Measurements from ENCODE around the gene TRIP10.

- no peak for TF ChIP-seq POLR2A (IDR thresholded peaks at IDR 0.05)
- TF ChIP-seq, protein P1, sequence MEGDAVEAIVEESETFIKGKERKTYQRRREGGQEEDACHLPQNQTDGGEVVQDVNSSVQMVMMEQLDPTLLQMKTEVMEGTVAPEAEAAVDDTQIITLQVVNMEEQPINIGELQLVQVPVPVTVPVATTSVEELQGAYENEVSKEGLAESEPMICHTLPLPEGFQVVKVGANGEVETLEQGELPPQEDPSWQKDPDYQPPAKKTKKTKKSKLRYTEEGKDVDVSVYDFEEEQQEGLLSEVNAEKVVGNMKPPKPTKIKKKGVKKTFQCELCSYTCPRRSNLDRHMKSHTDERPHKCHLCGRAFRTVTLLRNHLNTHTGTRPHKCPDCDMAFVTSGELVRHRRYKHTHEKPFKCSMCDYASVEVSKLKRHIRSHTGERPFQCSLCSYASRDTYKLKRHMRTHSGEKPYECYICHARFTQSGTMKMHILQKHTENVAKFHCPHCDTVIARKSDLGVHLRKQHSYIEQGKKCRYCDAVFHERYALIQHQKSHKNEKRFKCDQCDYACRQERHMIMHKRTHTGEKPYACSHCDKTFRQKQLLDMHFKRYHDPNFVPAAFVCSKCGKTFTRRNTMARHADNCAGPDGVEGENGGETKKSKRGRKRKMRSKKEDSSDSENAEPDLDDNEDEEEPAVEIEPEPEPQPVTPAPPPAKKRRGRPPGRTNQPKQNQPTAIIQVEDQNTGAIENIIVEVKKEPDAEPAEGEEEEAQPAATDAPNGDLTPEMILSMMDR (IDR thresholded peaks at IDR 0.05), result no peak
These were observed 21.1 kb downstream of the TRIP10 start for GRCh38 chr19:6760606-6761005.

All from ovary (tissue), 3 donors.